Fibroblast of lung (primary cell): ENCODE results near the gene ELMO1. TPM values are rescaled to one million over a fixed set of nuclear protein-coding genes. Genes with fewer than 3 reads are reported as not detected.

ENCODE experiments used
- DNase-seq, 2 donors: peaks; one replicate each; pipeline versions ENCODE4 v3.0.0 to v3.0.0-alpha.2; 2010; ENCODE audit warnings: low read depth in 2 of 2
- H2AFZ ChIP-seq: 2 replicates; pipeline ENCODE4 v1.5.1; 2012; ENCODE audit warnings: low read length, control low read depth, inconsistent platforms
- H3K27ac ChIP-seq: 2 replicates; pipeline ENCODE4 v1.5.1; 2011; ENCODE audit warnings: low read length, control low read depth; ENCODE audit not compliant: insufficient read depth
- H3K27me3 ChIP-seq: 2 replicates; pipeline ENCODE4 v1.5.1; 2011; ENCODE audit warnings: mild to moderate bottlenecking, low read length; ENCODE audit not compliant: control insufficient read depth, insufficient read depth
- H3K36me3 ChIP-seq: 2 replicates; pipeline ENCODE4 v1.5.1; 2011; ENCODE audit warnings: low read length; ENCODE audit not compliant: control insufficient read depth, insufficient read depth
- H3K4me1 ChIP-seq: 2 replicates; pipeline ENCODE4 v1.5.1; 2011; ENCODE audit warnings: low read length; ENCODE audit not compliant: control insufficient read depth, insufficient read depth; ENCODE audit errors: extremely low read depth
- H3K4me2 ChIP-seq: 2 replicates; pipeline ENCODE4 v1.5.1; 2011; ENCODE audit warnings: low read length, control low read depth; ENCODE audit not compliant: insufficient read depth; ENCODE audit errors: extremely low read depth
- H3K4me3 ChIP-seq, 4 experiments: fragments of 200-600 bp in 1 of 4; sonication (generic) in 1 of 4; replicated peaks in 1 of 4; 2 replicates each; pipeline ENCODE4 v1.5.1; 2011 to 2016; ENCODE audit warnings: low read length in 4 of 4, low read depth in 3 of 4, mild to moderate bottlenecking in 3 of 4, control low read depth in 2 of 4, inconsistent platforms in 1 of 4, mixed read lengths in 1 of 4; ENCODE audit not compliant: insufficient read depth in 1 of 4; ENCODE audit errors: control extremely low read depth in 1 of 4
- H3K79me2 ChIP-seq: 2 replicates; pipeline ENCODE4 v1.5.1; 2012; ENCODE audit warnings: mild to moderate bottlenecking, low read length, inconsistent platforms; ENCODE audit not compliant: control insufficient read depth, insufficient read depth
- H3K9ac ChIP-seq: 2 replicates; pipeline ENCODE4 v1.5.1; 2011; ENCODE audit warnings: mild to moderate bottlenecking, low read length, control low read depth; ENCODE audit not compliant: insufficient read depth
- H3K9me3 ChIP-seq: 2 replicates; pipeline ENCODE4 v1.5.1; 2012; ENCODE audit warnings: low read depth, low read length; ENCODE audit not compliant: control insufficient read depth, insufficient read depth
- H4K20me1 ChIP-seq: 2 replicates; pipeline ENCODE4 v1.5.1; 2011; ENCODE audit warnings: low read length; ENCODE audit not compliant: control insufficient read depth, insufficient read depth; ENCODE audit errors: extremely low read depth
- EZH2 ChIP-seq: IDR thresholded peaks from 2 replicates; pipeline ENCODE4 v1.5.1; 2012; ENCODE audit warnings: low read length, control low read depth, mild to moderate bottlenecking; ENCODE audit errors: missing control alignments
- polyA plus RNA-seq, 2 donors: library from polyadenylated mRNA; depleted of rRNA in 1 of 2; stranded (reverse) in 1 of 2; unstranded in 1 of 2; fragments of >200 nt; gene quantifications; 2 replicates each; pipeline ENCODE4 v1.2.1, GENCODE V29; 2011 to 2012; ENCODE audit warnings: missing spikeins in 1 of 2
- total RNA-seq: library from RNA; depleted of rRNA; stranded (reverse); fragments of >200 nt; gene quantifications from 2 replicates; pipeline ENCODE4 v1.2.1, GENCODE V29; 2014
- TF ChIP-seq, protein P1 (sequence below), 2 donors: IDR thresholded peaks in 1 of 2; conservative IDR thresholded peaks in 1 of 2; 1 replicate in 1 of 2; 2 replicates in 1 of 2; pipeline ENCODE4 v1.5.1; 2011 to 2012; ENCODE audit warnings: low read length in 2 of 2, control low read depth in 1 of 2, inconsistent platforms in 1 of 2, low read depth in 1 of 2, mild to moderate bottlenecking in 1 of 2

Gene ELMO1
- total and polyA plus RNA-seq, 2 donors (not counting 1 experiment from before 2014, with no cell fraction given) = 0.50 TPM; not detected in 1

DNA sequence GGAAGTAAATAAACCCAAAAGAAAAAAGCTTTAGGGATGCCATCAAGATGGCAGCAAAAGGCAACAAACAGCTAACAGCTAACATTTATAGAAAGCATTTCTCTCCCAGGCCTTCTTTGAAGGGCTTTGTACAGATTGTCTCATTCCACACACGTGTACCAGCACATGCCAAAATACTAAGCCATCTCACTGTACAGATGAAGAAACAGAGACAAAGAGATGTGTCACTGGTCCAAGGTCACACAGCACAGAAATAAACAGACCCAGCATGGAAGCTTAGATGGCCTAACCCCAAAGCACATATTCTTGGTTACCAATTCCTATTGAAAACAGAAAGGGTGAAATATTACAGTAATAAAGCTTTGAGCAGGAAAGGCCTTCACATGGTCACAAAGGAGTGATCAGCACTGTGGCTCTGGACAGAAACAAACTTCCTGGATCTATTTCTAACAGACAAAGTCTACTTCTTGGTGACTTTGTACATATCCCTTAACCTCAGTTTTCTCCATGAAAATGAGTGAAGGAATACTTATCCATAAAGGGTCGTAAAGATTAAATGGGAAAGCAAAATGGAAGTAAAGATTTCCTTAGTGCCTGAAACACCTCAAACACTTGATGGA, 346.0 kb downstream of the ELMO1 start:
- no peak for TF ChIP-seq EZH2
- TF ChIP-seq, protein P1, sequence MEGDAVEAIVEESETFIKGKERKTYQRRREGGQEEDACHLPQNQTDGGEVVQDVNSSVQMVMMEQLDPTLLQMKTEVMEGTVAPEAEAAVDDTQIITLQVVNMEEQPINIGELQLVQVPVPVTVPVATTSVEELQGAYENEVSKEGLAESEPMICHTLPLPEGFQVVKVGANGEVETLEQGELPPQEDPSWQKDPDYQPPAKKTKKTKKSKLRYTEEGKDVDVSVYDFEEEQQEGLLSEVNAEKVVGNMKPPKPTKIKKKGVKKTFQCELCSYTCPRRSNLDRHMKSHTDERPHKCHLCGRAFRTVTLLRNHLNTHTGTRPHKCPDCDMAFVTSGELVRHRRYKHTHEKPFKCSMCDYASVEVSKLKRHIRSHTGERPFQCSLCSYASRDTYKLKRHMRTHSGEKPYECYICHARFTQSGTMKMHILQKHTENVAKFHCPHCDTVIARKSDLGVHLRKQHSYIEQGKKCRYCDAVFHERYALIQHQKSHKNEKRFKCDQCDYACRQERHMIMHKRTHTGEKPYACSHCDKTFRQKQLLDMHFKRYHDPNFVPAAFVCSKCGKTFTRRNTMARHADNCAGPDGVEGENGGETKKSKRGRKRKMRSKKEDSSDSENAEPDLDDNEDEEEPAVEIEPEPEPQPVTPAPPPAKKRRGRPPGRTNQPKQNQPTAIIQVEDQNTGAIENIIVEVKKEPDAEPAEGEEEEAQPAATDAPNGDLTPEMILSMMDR (conservative IDR thresholded peaks at IDR 0.05 in 1 of 2, IDR thresholded peaks at IDR 0.05 in 1 of 2; ENCODE audit: low read depth in 1 of 2, low read length in 2 of 2) = no peak
- Histone ChIP-seq H3K4me2 (no peak overlapping the region), H4K20me1 (no peaks in the 10 kb centered on the region), H2AFZ (no peak overlapping the region), H3K9ac (no peak overlapping the region), H3K4me3 (no peak overlapping the region), H3K4me1 (no peaks in the 10 kb centered on the region), H3K36me3 (no peaks in the 10 kb centered on the region), H3K27me3 (no peaks in the 10 kb centered on the region), H3K27ac (no peak overlapping the region), H3K79me2 (no peaks in the 10 kb centered on the region), H3K9me3 (no peaks in the 10 kb centered on the region)
- DNase-seq = no peak

DNA sequence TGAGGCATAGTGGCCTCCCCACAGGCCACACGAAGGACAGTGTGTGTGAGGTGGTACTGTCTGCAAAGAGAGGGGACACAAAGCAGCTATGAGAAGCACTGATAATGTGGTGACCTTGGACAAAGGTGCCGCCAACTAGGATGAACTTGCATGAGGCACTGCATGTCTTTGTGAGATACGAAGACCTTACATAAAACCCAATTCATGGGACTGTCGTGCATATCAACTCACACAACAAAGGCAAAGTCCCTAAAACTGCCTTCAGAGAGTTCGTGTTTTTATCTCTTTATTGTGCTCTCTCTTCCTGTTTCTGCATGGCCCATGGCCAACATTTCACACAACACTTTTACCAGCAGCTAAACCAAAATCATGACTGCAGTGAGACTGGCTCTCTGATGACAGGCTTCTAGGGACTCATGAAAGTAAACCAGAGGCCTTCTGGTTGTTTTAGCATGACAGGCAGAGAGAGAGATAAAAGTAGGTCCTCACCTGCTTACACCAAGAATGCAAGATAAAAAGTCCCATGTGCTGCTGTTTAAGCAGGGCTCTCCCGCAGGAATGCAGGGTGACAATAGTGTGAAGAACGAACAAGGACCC, 347.8 kb downstream of the ELMO1 start:
- no peak overlapping the region for H3K27ac ChIP-seq
- H3K36me3 ChIP-seq = no peaks in the 10 kb centered on the region
- TF ChIP-seq EZH2 = no peak
- TF ChIP-seq, protein P1 (conservative IDR thresholded peaks at IDR 0.05 in 1 of 2, IDR thresholded peaks at IDR 0.05 in 1 of 2; ENCODE audit: low read depth in 1 of 2, low read length in 2 of 2) = no peak
- no peaks in the 10 kb centered on the region for H4K20me1 ChIP-seq
- H3K27me3 ChIP-seq = no peaks in the 10 kb centered on the region
- H3K4me1 ChIP-seq = no peaks in the 10 kb centered on the region
- H3K9ac ChIP-seq = no peak overlapping the region
- H3K4me2 ChIP-seq = no peak overlapping the region
- H3K79me2 ChIP-seq = no peaks in the 10 kb centered on the region
- no peak overlapping the region for H3K4me3 ChIP-seq
- no peak for DNase-seq
- no peak overlapping the region for H2AFZ ChIP-seq
- no peaks in the 10 kb centered on the region for H3K9me3 ChIP-seq

DNA sequence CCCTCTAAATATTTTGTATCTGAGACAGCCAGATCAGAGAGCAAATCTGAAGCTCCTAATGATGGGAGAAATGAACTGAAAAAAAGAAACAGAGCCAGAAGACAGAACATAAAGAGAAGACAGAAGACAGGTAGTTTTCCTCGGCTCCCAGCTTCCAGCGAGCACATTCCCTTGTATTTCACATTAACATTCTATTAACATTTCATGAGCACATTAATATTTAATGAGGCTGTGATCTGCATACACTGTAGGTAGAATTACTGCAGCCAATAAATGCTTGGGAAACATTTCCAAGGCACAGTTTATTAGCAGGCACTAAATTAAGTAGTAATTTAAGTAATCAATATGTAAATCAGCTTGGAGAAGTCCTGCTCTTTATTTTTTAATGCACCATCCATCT, 349.9 kb downstream of the ELMO1 start:
- H2AFZ ChIP-seq = no peak overlapping the region
- no peak for TF ChIP-seq EZH2
- TF ChIP-seq, protein P1 (conservative IDR thresholded peaks at IDR 0.05 in 1 of 2, IDR thresholded peaks at IDR 0.05 in 1 of 2; ENCODE audit: low read depth in 1 of 2, low read length in 2 of 2) = no peak
- H3K4me3 ChIP-seq = no peak overlapping the region
- no peak overlapping the region for H3K27ac ChIP-seq
- H4K20me1 ChIP-seq = no peaks in the 10 kb centered on the region
- no peak overlapping the region for H3K4me2 ChIP-seq
- no peaks in the 10 kb centered on the region for H3K9me3 ChIP-seq
- H3K36me3 ChIP-seq = no peaks in the 10 kb centered on the region
- DNase-seq = no peak
- no peaks in the 10 kb centered on the region for H3K79me2 ChIP-seq
- no peaks in the 10 kb centered on the region for H3K4me1 ChIP-seq
- no peaks in the 10 kb centered on the region for H3K27me3 ChIP-seq
- H3K9ac ChIP-seq = no peak overlapping the region
